ENCODE data around the gene PEPD.

PEPD gene

GRCh38 chr19:33530842-33531241, 9.3 kb upstream of the PEPD start:
- H3K27me3 ChIP-seq (ENCODE audit: insufficient read depth, low read length) = peaks cover 2% of the 10 kb centered on the region

GRCh38 chr19:33530296-33530695, 8.7 kb upstream of the PEPD start:
- H3K4me3 ChIP-seq (ENCODE audit: low read length) = no peak overlapping the region
- peaks cover under 1% of the 10 kb centered on the region for H3K27me3 ChIP-seq (ENCODE audit: insufficient read depth, low read length)
- H3K4me1 ChIP-seq (ENCODE audit: insufficient read depth, low read length) = no peaks in the 10 kb centered on the region
- no peaks in the 10 kb centered on the region for H3K9me3 ChIP-seq (ENCODE audit: low read length)
- no peaks in the 10 kb centered on the region for H3K36me3 ChIP-seq (ENCODE audit: insufficient read depth, low read length)
- no peak overlapping the region for H2AFZ ChIP-seq (ENCODE audit: low read depth, low read length)

More at GRCh38 chr19:33530842-33531241, 9.3 kb upstream of the PEPD start:
- Histone ChIP-seq H3K9me3 (ENCODE audit: low read length) (no peaks in the 10 kb centered on the region), H3K4me3 (ENCODE audit: low read length) (no peak overlapping the region), H3K4me1 (ENCODE audit: insufficient read depth, low read length) (no peaks in the 10 kb centered on the region), H3K36me3 (ENCODE audit: insufficient read depth, low read length) (no peaks in the 10 kb centered on the region), H2AFZ (ENCODE audit: low read depth, low read length) (no peak overlapping the region)

GRCh38 chr19:33529094-33529676, 7.6 kb upstream of the PEPD start:
- Histone ChIP-seq H3K4me3 (ENCODE audit: low read length) (no peak overlapping the region), H3K4me1 (ENCODE audit: insufficient read depth, low read length) (no peaks in the 10 kb centered on the region), H3K27me3 (ENCODE audit: insufficient read depth, low read length) (peaks cover 4% of the 10 kb centered on the region), H3K36me3 (ENCODE audit: insufficient read depth, low read length) (no peaks in the 10 kb centered on the region), H2AFZ (ENCODE audit: low read depth, low read length) (no peak overlapping the region), H3K9me3 (ENCODE audit: low read length) (no peaks in the 10 kb centered on the region)

GRCh38 chr19:33528404-33528803, 6.8 kb upstream of the PEPD start:
- Histone ChIP-seq H3K4me3 (ENCODE audit: low read length) (no peak overlapping the region), H3K4me1 (ENCODE audit: insufficient read depth, low read length) (no peaks in the 10 kb centered on the region), H3K27me3 (ENCODE audit: insufficient read depth, low read length) (peaks cover 4% of the 10 kb centered on the region), H3K36me3 (ENCODE audit: insufficient read depth, low read length) (no peaks in the 10 kb centered on the region), H3K9me3 (ENCODE audit: low read length) (no peaks in the 10 kb centered on the region), H2AFZ (ENCODE audit: low read depth, low read length) (no peak overlapping the region)

GRCh38 chr19:33527125-33527524, 5.5 kb upstream of the PEPD start:
- Histone ChIP-seq H3K9me3 (ENCODE audit: low read length) (no peaks in the 10 kb centered on the region), H3K36me3 (ENCODE audit: insufficient read depth, low read length) (no peaks in the 10 kb centered on the region), H3K27me3 (ENCODE audit: insufficient read depth, low read length) (peaks cover 4% of the 10 kb centered on the region), H2AFZ (ENCODE audit: low read depth, low read length) (no peak overlapping the region), H3K4me1 (ENCODE audit: insufficient read depth, low read length) (peaks cover 3% of the 10 kb centered on the region), H3K4me3 (ENCODE audit: low read length) (no peak overlapping the region)

- H3K4me3 ChIP-seq (ENCODE audit: low read length) = no peak overlapping the region
Measured at GRCh38 chr19:33524024-33524664, 2.6 kb upstream of the PEPD start.

GRCh38 chr19:33523167-33523566, 1.6 kb upstream of the PEPD start:
- no peaks in the 10 kb centered on the region for H3K36me3 ChIP-seq (ENCODE audit: insufficient read depth, low read length)
- peaks cover 13% of the 10 kb centered on the region for H3K4me1 ChIP-seq (ENCODE audit: insufficient read depth, low read length)
- H3K9me3 ChIP-seq (ENCODE audit: low read length) = no peaks in the 10 kb centered on the region
- H3K27me3 ChIP-seq (ENCODE audit: insufficient read depth, low read length) = peaks cover 4% of the 10 kb centered on the region
- H2AFZ ChIP-seq (ENCODE audit: low read depth, low read length) = no peak overlapping the region
- H3K4me3 ChIP-seq (ENCODE audit: low read length) = no peak overlapping the region

More at GRCh38 chr19:33524024-33524664, 2.6 kb upstream of the PEPD start:
- Histone ChIP-seq H2AFZ (ENCODE audit: low read depth, low read length) (no peak overlapping the region), H3K9me3 (ENCODE audit: low read length) (no peaks in the 10 kb centered on the region), H3K27me3 (ENCODE audit: insufficient read depth, low read length) (peaks cover 4% of the 10 kb centered on the region), H3K4me1 (ENCODE audit: insufficient read depth, low read length) (peaks cover 13% of the 10 kb centered on the region), H3K36me3 (ENCODE audit: insufficient read depth, low read length) (no peaks in the 10 kb centered on the region)

- Histone ChIP-seq H2AFZ (ENCODE audit: low read depth, low read length) (peak overlapping the region; percentile 46), H3K36me3 (ENCODE audit: insufficient read depth, low read length) (no peaks in the 10 kb centered on the region), H3K4me3 (ENCODE audit: low read length) (peak overlapping the region; percentile 96)
Measured at GRCh38 chr19:33522371-33522662, 726 bp upstream of the PEPD start.

GRCh38 chr19:33520844-33521479, 629 bp downstream of the PEPD start:
- Histone ChIP-seq H3K9me3 (ENCODE audit: low read length) (no peaks in the 10 kb centered on the region), H3K27me3 (ENCODE audit: insufficient read depth, low read length) (peaks cover 4% of the 10 kb centered on the region), H3K36me3 (ENCODE audit: insufficient read depth, low read length) (no peaks in the 10 kb centered on the region), H3K4me1 (ENCODE audit: insufficient read depth, low read length) (peaks cover 13% of the 10 kb centered on the region), H3K4me3 (ENCODE audit: low read length) (peak overlapping the region; percentile 96), H2AFZ (ENCODE audit: low read depth, low read length) (peak overlapping the region; percentile 46)

More at GRCh38 chr19:33522371-33522662, 726 bp upstream of the PEPD start:
- peaks cover 13% of the 10 kb centered on the region for H3K4me1 ChIP-seq (ENCODE audit: insufficient read depth, low read length)
- no peaks in the 10 kb centered on the region for H3K9me3 ChIP-seq (ENCODE audit: low read length)
- H3K27me3 ChIP-seq (ENCODE audit: insufficient read depth, low read length) = peaks cover 4% of the 10 kb centered on the region

- no peaks in the 10 kb centered on the region for H3K36me3 ChIP-seq (ENCODE audit: insufficient read depth, low read length)
- peaks cover 4% of the 10 kb centered on the region for H3K27me3 ChIP-seq (ENCODE audit: insufficient read depth, low read length)
- no peak overlapping the region for H3K4me3 ChIP-seq (ENCODE audit: low read length)
- no peaks in the 10 kb centered on the region for H3K9me3 ChIP-seq (ENCODE audit: low read length)
- H2AFZ ChIP-seq (ENCODE audit: low read depth, low read length) = no peak overlapping the region
- peaks cover 13% of the 10 kb centered on the region for H3K4me1 ChIP-seq (ENCODE audit: insufficient read depth, low read length)
Measured at GRCh38 chr19:33520048-33520643, 1.4 kb downstream of the PEPD start.

- Histone ChIP-seq H3K4me3 (ENCODE audit: low read length) (no peak overlapping the region), H2AFZ (ENCODE audit: low read depth, low read length) (no peak overlapping the region), H3K9me3 (ENCODE audit: low read length) (no peaks in the 10 kb centered on the region), H3K27me3 (ENCODE audit: insufficient read depth, low read length) (peaks cover 3% of the 10 kb centered on the region), H3K4me1 (ENCODE audit: insufficient read depth, low read length) (peaks cover 13% of the 10 kb centered on the region), H3K36me3 (ENCODE audit: insufficient read depth, low read length) (no peaks in the 10 kb centered on the region)
Measured at GRCh38 chr19:33519416-33519815, 2.2 kb downstream of the PEPD start.

GRCh38 chr19:33518541-33518940, 3.0 kb downstream of the PEPD start:
- no peak overlapping the region for H2AFZ ChIP-seq (ENCODE audit: low read depth, low read length)
- H3K36me3 ChIP-seq (ENCODE audit: insufficient read depth, low read length) = no peaks in the 10 kb centered on the region
- H3K27me3 ChIP-seq (ENCODE audit: insufficient read depth, low read length) = no peaks in the 10 kb centered on the region
- no peaks in the 10 kb centered on the region for H3K9me3 ChIP-seq (ENCODE audit: low read length)
- H3K4me1 ChIP-seq (ENCODE audit: insufficient read depth, low read length) = peaks cover 13% of the 10 kb centered on the region
- H3K4me3 ChIP-seq (ENCODE audit: low read length) = no peak overlapping the region

GRCh38 chr19:33517922-33518321, 3.7 kb downstream of the PEPD start:
- H3K4me1 ChIP-seq (ENCODE audit: insufficient read depth, low read length) = peaks cover 13% of the 10 kb centered on the region
- H3K4me3 ChIP-seq (ENCODE audit: low read length) = no peak overlapping the region
- H3K27me3 ChIP-seq (ENCODE audit: insufficient read depth, low read length) = no peaks in the 10 kb centered on the region
- no peaks in the 10 kb centered on the region for H3K36me3 ChIP-seq (ENCODE audit: insufficient read depth, low read length)
- no peak overlapping the region for H2AFZ ChIP-seq (ENCODE audit: low read depth, low read length)
- no peaks in the 10 kb centered on the region for H3K9me3 ChIP-seq (ENCODE audit: low read length)

All from neuron (in vitro differentiated cells).